ENCODE data around the gene NDUFAB1.
"Not testable (repeated sequence)": the region's sequence is repeated elsewhere in the genome, so short reads cannot be mapped to it uniquely, and the experiment has no call there.

The NDUFAB1 gene

DNA sequence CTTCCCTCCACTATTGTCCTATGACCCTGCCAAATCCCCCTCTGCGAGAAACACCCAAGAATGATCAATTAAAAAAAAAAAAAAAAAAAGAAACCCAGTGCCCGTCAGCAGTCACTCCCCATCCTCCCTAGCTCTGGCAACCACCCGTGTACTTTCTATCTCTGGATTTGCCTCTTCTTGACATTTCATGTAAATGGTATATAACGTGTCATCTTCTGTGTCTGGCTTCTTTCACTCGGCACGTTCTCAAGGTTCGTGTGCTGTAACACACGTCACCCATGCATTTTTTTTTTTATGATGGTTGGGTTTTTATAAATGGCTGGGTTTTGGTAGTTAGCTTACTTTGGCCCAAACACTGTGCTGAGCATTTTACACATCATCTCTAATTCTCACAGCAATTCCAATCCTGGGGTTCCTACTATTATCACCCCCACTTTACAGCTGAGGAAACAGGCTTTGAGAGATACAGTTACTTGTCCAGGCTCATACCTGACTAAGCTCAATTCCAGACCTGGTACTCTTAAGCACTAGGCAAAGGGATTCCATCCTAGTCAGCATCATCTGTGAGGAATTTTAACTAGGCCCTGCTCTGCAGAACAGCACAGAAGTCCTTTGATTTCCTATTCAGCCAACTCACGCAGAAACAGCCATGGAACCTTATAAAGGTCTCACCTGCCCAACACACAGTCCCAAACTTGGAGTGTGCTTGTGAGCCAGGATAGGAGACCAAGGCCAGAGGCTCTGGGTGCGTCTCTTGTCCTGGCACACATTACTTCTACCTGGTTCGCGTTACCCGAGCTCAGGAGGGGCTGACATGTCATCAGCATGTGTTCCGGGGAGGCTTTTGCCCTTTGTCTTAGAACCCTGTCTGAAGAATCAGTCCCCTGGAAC lies 11.7 kb downstream of the NDUFAB1 start:
- Histone ChIP-seq H3K27ac (ENCODE audit: low read depth, low read length) (no peak overlapping the region), H3K9me3 (ENCODE audit: control insufficient read depth, insufficient read depth, low read length) (no peaks in the 10 kb centered on the region), H3K36me3 (ENCODE audit: control insufficient read depth, insufficient read depth, low read length) (peaks cover 80% of the 10 kb centered on the region), H3K4me1 (ENCODE audit: control insufficient read depth, insufficient read depth, low read length) (no peaks in the 10 kb centered on the region), H3K4me3 (ENCODE audit: low read depth, low read length) (no peak overlapping the region), H3K27me3 (ENCODE audit: control insufficient read depth, insufficient read depth, low read length) (no peaks in the 10 kb centered on the region), H3K9ac (ENCODE audit: low read depth, low read length) (no peak overlapping the region)

- not testable (repeated sequence) for H3K4me1 ChIP-seq (ENCODE audit: control insufficient read depth, insufficient read depth, low read length); H3K27ac ChIP-seq (ENCODE audit: low read depth, low read length); H3K4me3 ChIP-seq (ENCODE audit: low read depth, low read length); H3K27me3 ChIP-seq (ENCODE audit: control insufficient read depth, insufficient read depth, low read length); H3K9me3 ChIP-seq (ENCODE audit: control insufficient read depth, insufficient read depth, low read length); H3K9ac ChIP-seq (ENCODE audit: low read depth, low read length)
- peaks cover 70% of the 10 kb centered on the region for H3K36me3 ChIP-seq (ENCODE audit: control insufficient read depth, insufficient read depth, low read length)
Measured at GRCh38 chr16:23583271-23583670, 12.8 kb downstream of the NDUFAB1 start.

DNA sequence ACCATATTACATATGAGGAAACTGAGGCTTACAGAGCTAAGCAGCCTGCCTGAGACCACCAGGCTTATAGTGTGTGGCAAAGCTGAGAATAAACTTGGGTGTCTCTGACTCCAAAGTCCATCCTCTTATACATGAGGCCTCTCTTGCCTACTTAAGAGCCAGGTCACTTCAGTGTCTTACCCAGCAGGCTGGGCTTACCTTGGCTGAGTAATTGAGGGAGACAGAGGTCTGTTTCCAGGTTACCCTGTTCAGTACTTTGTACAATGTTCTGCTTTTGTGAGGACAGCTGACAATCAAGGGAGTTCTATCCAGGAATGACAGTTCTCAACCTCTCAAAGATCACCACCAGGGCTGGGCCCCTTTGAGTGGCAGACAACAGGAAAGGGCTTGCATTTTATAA lies 14.4 kb downstream of the NDUFAB1 start:
- Histone ChIP-seq H3K27ac (ENCODE audit: low read depth, low read length) (no peak overlapping the region), H3K36me3 (ENCODE audit: control insufficient read depth, insufficient read depth, low read length) (peaks cover 62% of the 10 kb centered on the region), H3K4me3 (ENCODE audit: low read depth, low read length) (no peak overlapping the region), H3K9ac (ENCODE audit: low read depth, low read length) (no peak overlapping the region), H3K27me3 (ENCODE audit: control insufficient read depth, insufficient read depth, low read length) (no peaks in the 10 kb centered on the region), H3K4me1 (ENCODE audit: control insufficient read depth, insufficient read depth, low read length) (no peaks in the 10 kb centered on the region), H3K9me3 (ENCODE audit: control insufficient read depth, insufficient read depth, low read length) (no peaks in the 10 kb centered on the region)

DNA sequence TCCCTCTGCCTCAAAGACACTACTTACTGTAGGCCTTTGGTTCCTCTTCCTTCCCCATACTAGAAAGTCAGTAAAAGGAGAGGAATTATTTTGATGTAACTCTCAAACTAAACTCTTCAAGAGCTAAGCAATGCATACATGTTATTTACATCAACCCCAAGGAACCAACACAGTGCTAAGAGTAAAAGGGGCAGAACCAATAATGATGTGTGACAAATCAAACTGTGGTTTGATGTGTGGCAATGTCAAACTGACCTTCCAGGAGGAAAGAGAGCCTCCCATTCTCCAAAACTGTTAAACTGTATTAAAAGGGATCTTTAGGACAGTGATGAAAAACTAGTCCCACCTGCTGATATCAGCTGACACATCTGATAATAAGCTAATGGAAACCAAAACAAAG lies 15.7 kb downstream of the NDUFAB1 start:
- H3K36me3 ChIP-seq (ENCODE audit: control insufficient read depth, insufficient read depth, low read length): peaks cover 54% of the 10 kb centered on the region
- H3K9ac ChIP-seq (ENCODE audit: low read depth, low read length): no peak overlapping the region
- H3K27ac ChIP-seq (ENCODE audit: low read depth, low read length): no peak overlapping the region
- no peaks in the 10 kb centered on the region for H3K9me3 ChIP-seq (ENCODE audit: control insufficient read depth, insufficient read depth, low read length)
- H3K4me1 ChIP-seq (ENCODE audit: control insufficient read depth, insufficient read depth, low read length): no peaks in the 10 kb centered on the region
- H3K27me3 ChIP-seq (ENCODE audit: control insufficient read depth, insufficient read depth, low read length): no peaks in the 10 kb centered on the region
- H3K4me3 ChIP-seq (ENCODE audit: low read depth, low read length): no peak overlapping the region

DNA sequence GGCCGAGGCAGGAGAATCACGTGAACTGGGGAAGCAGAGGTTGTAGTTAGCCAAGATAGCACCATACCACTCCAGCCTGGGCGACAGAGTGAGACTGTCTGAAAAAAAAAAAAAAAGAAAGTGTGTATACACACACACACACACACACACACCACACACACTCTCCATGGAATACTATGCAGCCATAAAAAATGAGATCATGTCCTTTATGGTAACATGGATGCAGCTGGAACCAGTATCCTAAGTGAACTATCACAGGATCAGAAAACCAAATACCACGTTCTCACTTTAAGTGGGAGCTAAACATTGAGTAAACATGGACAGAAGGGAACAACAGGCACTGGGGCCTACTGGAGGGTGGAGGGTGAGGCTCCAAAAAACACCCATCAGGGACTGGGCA lies 16.7 kb downstream of the NDUFAB1 start:
- Histone ChIP-seq H3K27me3 (ENCODE audit: control insufficient read depth, insufficient read depth, low read length) (no peaks in the 10 kb centered on the region), H3K9me3 (ENCODE audit: control insufficient read depth, insufficient read depth, low read length) (no peaks in the 10 kb centered on the region), H3K27ac (ENCODE audit: low read depth, low read length) (no peak overlapping the region), H3K36me3 (ENCODE audit: control insufficient read depth, insufficient read depth, low read length) (peaks cover 48% of the 10 kb centered on the region), H3K4me1 (ENCODE audit: control insufficient read depth, insufficient read depth, low read length) (no peaks in the 10 kb centered on the region), H3K9ac (ENCODE audit: low read depth, low read length) (no peak overlapping the region), H3K4me3 (ENCODE audit: low read depth, low read length) (no peak overlapping the region)

DNA sequence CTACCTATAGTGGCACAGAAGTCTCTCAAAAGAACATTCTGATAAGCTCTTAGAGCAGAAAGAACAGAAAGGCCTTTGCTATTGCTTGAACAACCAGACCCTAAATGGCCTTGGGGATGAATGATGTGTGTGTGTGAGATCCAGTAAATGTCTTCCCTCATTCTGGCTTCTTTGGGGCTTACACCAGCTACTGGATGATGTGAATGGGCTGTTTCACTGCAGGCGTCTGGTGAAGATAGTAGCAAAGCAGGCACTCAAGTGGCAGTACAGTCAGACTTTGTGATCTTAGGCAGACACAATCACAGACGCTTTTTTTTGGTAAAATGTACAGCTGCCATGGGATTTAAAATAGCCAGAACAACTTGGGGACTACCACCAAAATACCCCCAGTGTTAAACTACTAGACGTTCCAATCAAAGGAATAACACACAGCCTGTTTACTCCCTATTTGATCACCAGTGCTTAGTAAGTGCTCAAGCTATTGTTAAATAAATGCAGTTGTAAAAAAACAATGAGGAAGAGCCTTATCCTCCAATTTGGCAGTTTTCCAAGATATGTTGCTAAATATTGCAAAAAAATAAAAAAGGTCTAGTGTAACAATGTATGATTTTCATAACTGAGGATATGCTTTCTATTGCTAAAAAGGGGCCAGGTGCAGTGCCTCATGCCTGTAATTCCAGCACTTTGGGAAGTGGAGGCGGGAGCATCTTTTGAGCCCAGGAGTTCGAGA lies 17.9 kb downstream of the NDUFAB1 start:
- H3K27ac ChIP-seq (ENCODE audit: low read depth, low read length): no peak overlapping the region
- H3K4me1 ChIP-seq (ENCODE audit: control insufficient read depth, insufficient read depth, low read length): no peaks in the 10 kb centered on the region
- peaks cover 54% of the 10 kb centered on the region for H3K36me3 ChIP-seq (ENCODE audit: control insufficient read depth, insufficient read depth, low read length)
- H3K27me3 ChIP-seq (ENCODE audit: control insufficient read depth, insufficient read depth, low read length): no peaks in the 10 kb centered on the region
- no peak overlapping the region for H3K9ac ChIP-seq (ENCODE audit: low read depth, low read length)
- H3K4me3 ChIP-seq (ENCODE audit: low read depth, low read length): no peak overlapping the region
- H3K9me3 ChIP-seq (ENCODE audit: control insufficient read depth, insufficient read depth, low read length): no peaks in the 10 kb centered on the region

DNA sequence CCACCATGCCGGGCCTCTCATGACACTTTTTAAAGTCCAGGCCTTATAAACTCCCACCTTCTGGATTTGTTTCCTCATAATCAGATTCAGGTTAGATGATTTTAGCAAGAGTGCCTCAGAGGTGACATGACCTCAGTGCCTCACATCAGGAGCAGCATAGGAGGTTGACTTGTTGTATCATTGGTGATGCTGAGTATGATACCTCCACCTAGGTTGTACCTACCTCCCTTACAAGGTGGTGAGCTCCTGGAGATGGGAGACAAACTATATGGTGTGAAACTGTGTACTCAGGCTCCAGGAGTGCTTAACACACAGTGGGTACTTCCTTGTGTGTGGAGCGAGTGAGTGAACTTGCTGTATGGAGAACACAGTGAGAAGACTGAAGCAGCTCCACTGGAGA lies 18.6 kb downstream of the NDUFAB1 start:
- Histone ChIP-seq H3K4me3 (ENCODE audit: low read depth, low read length) (no peak overlapping the region), H3K4me1 (ENCODE audit: control insufficient read depth, insufficient read depth, low read length) (no peaks in the 10 kb centered on the region), H3K27me3 (ENCODE audit: control insufficient read depth, insufficient read depth, low read length) (no peaks in the 10 kb centered on the region), H3K36me3 (ENCODE audit: control insufficient read depth, insufficient read depth, low read length) (peaks cover 61% of the 10 kb centered on the region), H3K9me3 (ENCODE audit: control insufficient read depth, insufficient read depth, low read length) (no peaks in the 10 kb centered on the region), H3K27ac (ENCODE audit: low read depth, low read length) (no peak overlapping the region), H3K9ac (ENCODE audit: low read depth, low read length) (no peak overlapping the region)

DNA sequence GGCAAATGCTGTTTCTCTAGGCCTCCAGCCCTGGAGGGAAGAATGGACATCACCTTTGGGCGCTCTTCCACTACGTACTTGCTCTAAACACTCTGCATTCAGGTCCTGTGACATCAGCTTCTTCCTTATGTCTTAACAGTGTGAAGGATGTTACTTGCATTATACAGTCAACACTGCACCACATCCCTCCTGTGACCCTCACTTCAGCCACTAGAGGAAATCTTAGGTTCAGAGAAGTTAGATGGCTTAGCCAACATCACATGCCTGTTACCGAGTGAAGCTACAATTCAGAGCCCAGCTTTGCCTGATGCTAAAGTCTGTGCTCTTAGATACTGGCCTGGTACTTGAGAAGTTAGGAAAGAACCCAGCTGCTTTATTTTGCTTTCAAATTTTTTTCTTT lies 20.3 kb downstream of the NDUFAB1 start:
- peaks cover 64% of the 10 kb centered on the region for H3K36me3 ChIP-seq (ENCODE audit: control insufficient read depth, insufficient read depth, low read length)
- no peaks in the 10 kb centered on the region for H3K27me3 ChIP-seq (ENCODE audit: control insufficient read depth, insufficient read depth, low read length)
- H3K27ac ChIP-seq (ENCODE audit: low read depth, low read length): no peak overlapping the region

DNA sequence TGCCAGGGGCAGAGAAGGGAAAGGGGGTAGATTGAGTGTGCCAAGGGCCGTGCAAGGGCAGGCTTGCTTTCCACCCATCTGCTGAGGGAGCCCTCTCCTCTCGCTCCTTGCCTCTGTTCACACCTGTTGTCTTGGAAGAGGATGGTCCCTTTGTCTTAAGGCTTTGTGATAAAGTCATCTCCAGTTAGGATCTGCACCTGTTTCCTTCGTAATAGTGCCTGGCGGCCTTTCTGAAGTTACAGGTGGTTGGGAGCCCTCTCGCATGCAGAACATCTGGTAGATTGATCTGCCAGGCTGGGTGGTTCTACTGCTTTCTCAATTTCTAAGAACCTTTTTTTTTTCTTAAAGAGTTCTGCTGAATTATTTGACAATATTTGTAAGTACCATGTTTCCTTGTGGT lies 22.3 kb downstream of the NDUFAB1 start:
- Histone ChIP-seq H3K27me3 (ENCODE audit: control insufficient read depth, insufficient read depth, low read length) (no peaks in the 10 kb centered on the region), H3K4me3 (ENCODE audit: low read depth, low read length) (no peak overlapping the region), H3K9me3 (ENCODE audit: control insufficient read depth, insufficient read depth, low read length) (no peaks in the 10 kb centered on the region), H3K36me3 (ENCODE audit: control insufficient read depth, insufficient read depth, low read length) (peaks cover 68% of the 10 kb centered on the region), H3K4me1 (ENCODE audit: control insufficient read depth, insufficient read depth, low read length) (no peaks in the 10 kb centered on the region), H3K9ac (ENCODE audit: low read depth, low read length) (no peak overlapping the region), H3K27ac (ENCODE audit: low read depth, low read length) (no peak overlapping the region)

More for the DNA sequence above, 20.3 kb downstream of the NDUFAB1 start:
- no peaks in the 10 kb centered on the region for H3K4me1 ChIP-seq (ENCODE audit: control insufficient read depth, insufficient read depth, low read length)
- H3K9ac ChIP-seq (ENCODE audit: low read depth, low read length): no peak overlapping the region
- H3K4me3 ChIP-seq (ENCODE audit: low read depth, low read length): no peak overlapping the region
- H3K9me3 ChIP-seq (ENCODE audit: control insufficient read depth, insufficient read depth, low read length): no peaks in the 10 kb centered on the region

DNA sequence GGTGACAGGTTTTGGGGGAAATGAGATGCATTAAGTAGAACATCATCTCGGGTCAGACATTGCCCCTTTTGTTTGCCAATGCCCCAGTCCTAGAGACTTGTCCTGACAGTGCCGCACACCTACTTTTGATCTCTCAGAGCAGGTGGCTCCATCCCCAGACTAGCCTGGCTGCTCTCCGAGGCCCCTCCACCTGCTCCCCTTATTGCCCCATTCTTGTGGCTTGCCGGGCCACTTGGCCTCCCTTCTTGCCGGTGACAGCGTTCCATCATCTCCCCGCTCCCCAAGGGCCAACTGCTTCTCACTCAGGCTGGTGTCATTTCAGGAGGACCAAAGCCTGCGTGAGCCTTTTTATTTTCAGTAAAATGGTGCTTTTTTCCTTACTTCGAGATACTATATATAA lies 23.7 kb downstream of the NDUFAB1 start:
- H3K36me3 ChIP-seq (ENCODE audit: control insufficient read depth, insufficient read depth, low read length): peaks cover 75% of the 10 kb centered on the region
- H3K9me3 ChIP-seq (ENCODE audit: control insufficient read depth, insufficient read depth, low read length): no peaks in the 10 kb centered on the region
- no peak overlapping the region for H3K9ac ChIP-seq (ENCODE audit: low read depth, low read length)
- H3K4me1 ChIP-seq (ENCODE audit: control insufficient read depth, insufficient read depth, low read length): no peaks in the 10 kb centered on the region
- H3K27ac ChIP-seq (ENCODE audit: low read depth, low read length): no peak overlapping the region
- no peak overlapping the region for H3K4me3 ChIP-seq (ENCODE audit: low read depth, low read length)
- no peaks in the 10 kb centered on the region for H3K27me3 ChIP-seq (ENCODE audit: control insufficient read depth, insufficient read depth, low read length)

GRCh38 chr16:23571895-23572294 lies 24.2 kb downstream of the NDUFAB1 start:
- Histone ChIP-seq H3K27me3 (ENCODE audit: control insufficient read depth, insufficient read depth, low read length) (no peaks in the 10 kb centered on the region), H3K27ac (ENCODE audit: low read depth, low read length) (no peak overlapping the region), H3K4me3 (ENCODE audit: low read depth, low read length) (no peak overlapping the region), H3K4me1 (ENCODE audit: control insufficient read depth, insufficient read depth, low read length) (no peaks in the 10 kb centered on the region), H3K9ac (ENCODE audit: low read depth, low read length) (no peak overlapping the region), H3K36me3 (ENCODE audit: control insufficient read depth, insufficient read depth, low read length) (peaks cover 80% of the 10 kb centered on the region), H3K9me3 (ENCODE audit: control insufficient read depth, insufficient read depth, low read length) (no peaks in the 10 kb centered on the region)
